CD4-positive, alpha-beta T cell treated with Interleukin-6 at 100 ng/mL for 8 hours (primary cell): ENCODE measurements around the gene CFAP73.
"Not testable (repeated sequence)": the region's sequence is repeated elsewhere in the genome, so short reads cannot be mapped to it uniquely, and the experiment has no call there.

Experiments
- DNase-seq: peaks from one replicate; pipeline ENCODE4 v3.0.0-alpha.2; 2020; ENCODE audit warnings: mixed read lengths, low spot score

Gene CFAP73

DNA sequence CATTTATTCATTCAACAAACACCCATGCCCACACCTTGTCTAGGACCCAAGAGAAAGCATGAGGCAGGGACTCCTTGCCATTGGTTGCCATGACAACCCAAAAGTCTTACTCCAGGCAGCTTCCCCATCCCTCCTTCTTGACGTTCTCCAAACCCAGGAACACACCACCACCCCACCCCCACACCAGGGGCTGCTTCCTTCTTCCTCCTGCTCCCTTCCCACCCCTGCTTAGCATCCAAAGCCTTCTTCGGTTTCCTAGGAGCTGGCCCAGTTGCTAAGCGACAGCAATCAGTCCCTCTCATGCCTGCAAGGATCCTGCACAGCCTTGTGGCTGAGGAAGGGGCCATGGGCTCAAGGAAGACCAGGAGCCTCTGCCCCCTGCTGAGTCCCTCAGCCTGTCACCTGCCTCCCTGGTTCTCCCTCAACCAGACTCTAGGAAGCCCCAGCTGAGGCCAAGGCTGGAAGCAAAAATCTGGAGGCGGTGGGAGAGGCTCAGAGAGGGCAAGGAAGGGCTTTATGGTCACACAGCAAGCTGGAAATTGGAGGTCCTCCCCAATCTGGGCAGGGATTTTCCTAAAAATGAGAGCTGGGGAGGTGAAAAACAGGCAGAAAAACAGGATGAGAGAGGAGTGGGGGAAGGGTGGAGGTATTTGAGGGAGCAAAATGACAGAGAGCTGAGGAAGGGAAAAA lies 29.4 kb upstream of the CFAP73 start:
- no peak for DNase-seq

- DNase-seq = no peak
These were observed 28.7 kb upstream of the CFAP73 start for GRCh38 chr12:113120670-113121370.

DNA sequence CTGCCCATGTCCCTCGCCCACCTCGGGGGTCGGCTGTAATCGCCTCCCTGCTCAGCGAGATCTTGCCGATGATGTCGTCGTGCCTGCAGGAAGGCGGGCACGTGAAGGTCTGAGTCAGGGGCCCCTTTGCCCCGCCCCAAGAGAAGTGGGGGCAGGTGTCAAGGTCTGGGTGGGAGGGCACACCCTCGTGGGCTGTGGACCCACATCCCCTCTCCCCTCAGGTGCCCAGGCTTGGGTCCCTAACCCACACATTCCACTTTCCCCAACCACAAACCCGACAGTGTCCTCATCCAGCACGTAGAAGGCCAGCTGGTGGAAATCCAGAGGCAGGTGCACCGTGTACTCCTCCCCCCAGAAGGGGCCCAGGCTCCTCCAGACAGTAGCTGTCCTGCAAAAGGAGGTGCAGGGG lies 21.7 kb upstream of the CFAP73 start:
- DNase-seq = no peak

- DNase-seq = no peak
These were observed 20.5 kb upstream of the CFAP73 start for GRCh38 chr12:113128802-113129663.

DNA sequence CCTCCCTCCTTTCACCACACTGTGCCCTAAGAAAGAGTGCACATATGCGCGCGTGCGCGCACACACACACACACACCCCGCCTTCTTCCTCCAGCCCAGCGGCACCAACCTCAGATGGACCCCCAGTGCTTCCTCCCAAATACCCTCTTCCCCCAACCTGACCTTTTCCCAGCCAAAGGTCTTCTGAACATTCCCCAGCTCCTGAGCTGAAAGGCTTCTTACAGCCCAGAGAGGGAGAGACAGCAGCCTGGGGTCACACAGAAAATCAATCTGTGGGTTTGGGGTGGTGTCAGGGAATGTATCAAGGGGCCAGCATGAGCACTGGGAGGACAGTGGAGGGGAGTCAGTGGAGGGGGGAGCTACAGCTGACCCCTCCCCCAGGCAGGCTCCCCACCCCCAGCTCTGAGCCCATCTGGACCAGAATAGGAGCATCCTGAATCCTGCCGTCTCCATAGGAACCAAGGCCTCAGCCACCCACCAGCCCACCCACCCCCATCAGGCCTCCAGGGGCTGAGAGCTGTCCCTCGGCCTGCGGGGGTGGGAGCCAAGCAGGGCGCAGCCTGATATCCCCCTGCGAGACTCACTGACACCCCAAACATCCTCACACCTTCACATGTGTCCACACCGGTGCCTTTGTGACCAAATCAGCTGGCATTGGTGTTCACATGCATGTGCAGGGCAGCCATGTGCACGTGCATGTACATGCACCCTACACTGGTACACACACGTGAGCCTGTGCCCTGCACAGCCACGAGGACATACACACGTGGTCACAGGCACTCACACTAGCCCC lies 19.7 kb upstream of the CFAP73 start:
- DNase-seq = no peak

GRCh38 chr12:113130457-113131135 lies 18.9 kb upstream of the CFAP73 start:
- DNase-seq = no peak

- no peak for DNase-seq
These were observed 18.0 kb upstream of the CFAP73 start for GRCh38 chr12:113131556-113131955.

DNA sequence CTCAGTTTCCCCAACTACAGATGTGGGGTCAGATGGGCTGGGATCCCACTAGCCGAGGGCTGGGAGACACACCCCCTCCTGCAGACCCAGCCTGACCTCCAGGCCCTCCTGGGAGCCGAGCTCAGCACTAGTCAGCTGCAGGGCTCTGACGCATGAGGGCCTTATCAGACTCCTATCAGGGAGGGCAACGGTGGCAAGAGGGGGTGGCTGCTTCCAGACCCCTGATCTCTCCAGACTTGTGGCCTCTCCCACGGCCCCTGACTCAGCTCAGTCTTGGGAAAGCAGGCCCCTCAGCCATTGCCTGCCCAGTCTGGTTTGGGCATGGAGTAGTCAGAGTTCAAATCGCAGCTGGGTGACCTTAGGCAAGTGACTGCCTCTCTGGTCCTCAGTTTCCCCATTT lies 16.5 kb upstream of the CFAP73 start:
- no peak for DNase-seq

DNA sequence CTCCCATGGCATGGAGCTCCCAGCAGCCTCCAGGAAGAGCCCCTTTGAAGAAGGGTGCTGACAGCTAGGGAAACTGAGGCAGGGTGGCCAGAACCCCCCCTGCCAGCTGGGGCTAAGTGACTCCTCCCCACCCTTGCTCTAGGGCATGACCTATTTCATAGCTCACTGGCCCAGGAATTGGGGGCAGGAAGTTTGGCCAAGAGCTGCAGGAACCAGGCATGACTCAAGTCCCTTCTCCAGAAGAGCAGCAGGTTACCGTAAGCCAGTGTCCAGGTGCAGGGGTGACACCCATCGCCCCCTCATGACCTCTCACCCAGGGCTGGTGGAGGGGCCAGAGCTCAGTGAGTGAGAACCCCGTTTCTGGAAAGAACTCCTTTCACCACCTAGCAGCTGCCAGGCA lies 15.9 kb upstream of the CFAP73 start:
- DNase-seq = no peak

GRCh38 chr12:113134071-113134470 lies 15.5 kb upstream of the CFAP73 start:
- DNase-seq = no peak

DNA sequence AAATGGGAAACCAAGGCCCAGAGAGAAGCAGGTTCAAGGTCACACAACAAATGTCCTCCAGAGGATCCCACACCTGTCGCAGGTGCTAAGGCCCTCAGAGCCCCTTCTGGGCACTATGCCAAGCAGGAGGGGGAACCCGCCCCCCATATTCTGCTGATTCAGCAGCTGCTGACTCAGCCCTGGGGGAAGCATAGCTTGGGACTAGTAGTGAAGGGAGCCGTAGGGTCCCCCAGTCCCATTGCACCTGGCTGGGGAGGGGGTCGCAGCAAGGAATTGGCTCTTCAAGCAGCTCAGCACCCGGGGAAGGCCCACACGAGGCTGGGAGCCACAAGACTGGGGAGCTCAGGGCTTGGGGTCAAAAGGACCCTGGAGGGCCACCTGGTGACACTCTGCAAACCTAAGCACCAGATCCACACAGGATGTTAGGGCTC lies 15.0 kb upstream of the CFAP73 start:
- DNase-seq = no peak

GRCh38 chr12:113135178-113136127 lies 14.1 kb upstream of the CFAP73 start, which contains the start of gene RASAL1:
TSS of gene RASAL1 (minus strand) at chr12:113135761. CDS start at chr12:113135462, 299 bp downstream.
- DNase-seq = peak; percentile 59

DNA sequence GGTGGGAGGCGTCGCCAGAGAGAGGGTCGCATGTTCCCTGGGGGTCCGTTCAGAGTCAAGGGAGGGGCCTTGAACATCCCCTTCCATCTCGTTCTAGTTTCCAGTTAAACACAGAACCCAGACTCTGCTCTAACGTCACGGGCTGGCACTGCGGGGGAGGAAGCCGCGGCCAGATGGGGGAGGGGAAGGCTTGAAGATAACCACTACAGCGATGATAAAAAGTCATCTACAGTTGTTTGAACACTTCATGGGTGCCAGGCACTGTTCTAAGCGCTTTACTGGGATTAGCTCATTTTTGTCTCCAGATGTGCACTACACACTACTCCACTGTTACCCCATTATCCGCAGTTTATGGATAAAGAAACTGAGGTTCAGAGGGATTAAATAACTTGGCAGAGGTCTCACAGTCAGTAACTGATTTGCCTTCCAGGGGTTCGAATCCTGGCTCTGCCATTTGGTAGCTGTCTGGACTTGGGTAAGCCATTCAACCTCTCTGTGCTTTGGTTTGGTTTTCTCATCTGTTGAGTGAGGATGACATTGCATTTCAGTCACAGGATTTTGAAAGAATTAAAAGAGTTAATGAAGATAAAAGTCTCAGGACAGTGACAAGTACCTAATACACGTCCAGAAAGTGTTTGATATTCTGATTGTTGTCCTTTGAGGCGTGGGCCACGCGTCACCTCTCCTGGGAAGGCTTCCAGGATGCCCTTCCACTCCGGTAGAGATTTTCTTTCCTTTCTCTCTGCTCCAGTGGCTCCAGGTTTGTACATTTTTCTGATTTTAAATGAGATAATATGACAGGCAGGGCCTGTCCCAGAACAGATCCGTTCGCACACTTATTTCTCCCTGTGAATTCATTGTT lies 13.2 kb upstream of the CFAP73 start:
- peak; percentile 30 for DNase-seq

GRCh38 chr12:113136990-113137511 lies 12.5 kb upstream of the CFAP73 start:
- no peak for DNase-seq

- DNase-seq = no peak
These were observed 11.4 kb upstream of the CFAP73 start for GRCh38 chr12:113137861-113138783.

DNA sequence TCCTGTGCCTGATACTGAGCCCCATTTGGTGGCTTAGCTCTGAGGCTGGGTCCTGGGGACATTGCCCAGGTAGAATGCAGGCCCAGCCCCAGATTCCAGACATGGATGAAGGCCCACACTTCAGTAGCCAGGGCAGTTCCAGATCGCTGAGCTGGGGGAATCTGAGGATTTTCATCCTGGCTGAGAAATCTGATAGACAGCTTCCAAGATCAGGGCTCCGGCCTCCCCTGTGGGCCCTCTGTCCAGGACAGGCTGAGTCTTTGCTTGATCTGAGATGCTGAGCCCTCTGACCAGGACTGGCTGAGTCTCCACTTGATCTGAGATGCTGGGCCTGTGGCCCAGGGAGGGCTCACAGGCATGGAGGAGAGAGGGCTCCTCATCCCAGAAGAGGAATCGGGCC lies 10.7 kb upstream of the CFAP73 start:
- no peak for DNase-seq

GRCh38 chr12:113140706-113141105 lies 8.8 kb upstream of the CFAP73 start:
- DNase-seq = no peak

GRCh38 chr12:113141716-113142115 lies 7.8 kb upstream of the CFAP73 start:
- not testable (repeated sequence) for DNase-seq
